GM04503 (cell line): ENCODE data around the gene CBFA2T3.

ENCODE experiments used
- DNase-seq: peaks from one replicate; pipeline ENCODE4 v3.0.0-alpha.2; 2012; ENCODE audit warnings: low read depth

CBFA2T3 gene

GRCh38 chr16:88839745-88840599 lies 137.0 kb downstream of the CBFA2T3 start:
- no peak for DNase-seq

- no peak for DNase-seq
Measured at GRCh38 chr16:88839026-88839529, 137.9 kb downstream of the CBFA2T3 start.

DNA sequence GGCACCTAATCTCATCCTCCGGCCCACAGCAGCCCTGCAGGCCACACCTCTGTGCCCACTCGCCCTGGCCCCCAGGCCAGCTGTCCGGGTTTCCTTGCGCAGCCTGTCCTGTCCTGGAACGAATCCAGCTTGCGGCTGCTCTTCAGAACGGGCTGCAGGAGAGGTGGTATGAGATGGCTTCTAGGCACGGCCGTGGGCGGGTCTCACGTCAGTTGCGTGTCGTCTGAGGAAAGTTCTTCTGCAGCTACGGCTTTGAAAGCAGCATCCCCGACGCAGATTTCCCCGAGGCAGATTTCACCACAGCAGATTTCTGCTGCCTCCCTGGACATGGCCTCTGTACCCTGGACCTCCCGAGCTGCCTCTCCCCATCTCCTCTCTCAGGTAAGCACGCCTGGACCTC lies 138.4 kb downstream of the CBFA2T3 start:
- no peak for DNase-seq

DNA sequence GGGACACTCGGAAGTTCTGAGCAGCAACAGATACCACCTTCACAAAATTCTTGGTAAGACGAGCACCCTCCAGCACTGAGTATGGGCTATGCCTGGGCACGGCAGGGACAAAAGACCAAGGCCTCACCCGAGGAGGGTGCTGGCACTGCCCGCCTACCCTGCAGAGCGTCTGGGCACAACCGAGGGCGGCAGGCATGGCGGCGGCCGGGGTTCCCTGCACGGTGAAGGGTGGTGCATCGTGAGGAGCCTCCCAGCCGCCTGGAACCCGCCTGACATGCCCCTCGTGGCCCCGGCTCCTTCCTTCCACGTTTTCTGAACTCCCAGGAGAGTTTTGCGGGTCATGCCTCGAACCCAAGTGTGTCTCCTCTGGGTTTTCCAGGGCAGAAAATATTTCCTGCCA lies 139.2 kb downstream of the CBFA2T3 start:
- no peak for DNase-seq

- DNase-seq = no peak
Measured at GRCh38 chr16:88836791-88837190, 140.2 kb downstream of the CBFA2T3 start.

DNA sequence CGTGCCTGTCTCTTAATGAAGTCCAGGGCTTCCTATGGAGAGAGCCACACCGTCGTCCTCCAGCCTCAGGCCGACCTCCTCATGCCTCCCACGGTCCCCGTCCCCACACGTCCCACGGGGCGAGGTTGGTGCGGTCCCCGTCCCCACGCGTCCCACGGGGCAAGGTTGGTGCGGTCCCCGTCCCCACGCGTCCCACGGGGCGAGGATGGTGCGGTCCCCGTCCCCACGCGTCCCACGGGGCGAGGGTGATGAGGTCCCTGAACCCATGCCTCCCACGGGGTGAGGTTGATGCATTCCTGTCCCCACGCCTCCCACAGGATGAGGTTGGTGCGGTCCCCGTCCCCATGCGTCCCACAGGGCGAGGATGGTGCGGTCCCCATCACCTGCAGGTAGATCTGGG lies 141.2 kb downstream of the CBFA2T3 start:
- no peak for DNase-seq

GRCh38 chr16:88835383-88835782 lies 141.6 kb downstream of the CBFA2T3 start:
- no peak for DNase-seq

DNA sequence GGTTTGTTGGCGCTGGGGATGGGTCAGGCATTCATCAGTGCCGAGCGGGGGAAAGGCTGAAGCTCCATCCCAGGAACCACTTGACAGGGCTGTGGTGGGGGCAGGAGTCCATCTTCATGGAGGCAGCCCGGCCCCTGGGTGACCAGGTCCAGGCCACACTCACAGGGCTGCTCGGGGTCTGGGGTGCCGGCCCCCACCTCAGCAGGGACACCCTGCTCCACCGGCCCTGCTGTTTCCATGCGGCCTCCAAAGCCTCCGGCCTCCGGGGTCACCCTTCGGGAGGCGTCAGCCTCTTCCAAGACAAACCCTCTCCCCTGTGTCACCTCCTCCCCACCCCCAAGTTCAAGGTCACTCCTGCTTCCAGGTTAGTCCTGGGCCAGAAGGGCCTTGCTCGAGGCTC lies 142.3 kb downstream of the CBFA2T3 start:
- DNase-seq = no peak

DNA sequence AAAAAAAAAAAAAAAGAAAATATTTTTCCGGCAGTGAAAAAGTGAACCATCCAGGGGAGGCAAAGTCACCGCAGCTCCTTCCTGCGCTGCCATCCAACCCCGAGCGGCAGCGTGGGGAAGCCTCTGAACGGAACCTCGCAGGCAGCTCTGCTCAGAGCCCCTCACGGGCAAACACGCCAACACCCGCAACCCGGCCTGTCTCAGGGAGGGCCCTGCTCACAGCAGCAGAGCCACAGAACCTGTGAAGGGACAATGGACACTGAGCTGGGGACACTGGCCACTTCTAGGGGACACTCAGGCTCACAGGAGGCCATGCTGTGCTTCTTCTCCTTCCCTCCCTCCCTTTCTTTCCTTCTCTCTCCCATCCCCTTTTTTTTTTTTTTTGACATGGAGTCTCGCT lies 143.9 kb downstream of the CBFA2T3 start:
- no peak for DNase-seq

- DNase-seq = no peak
Measured at GRCh38 chr16:88831838-88832237, 145.2 kb downstream of the CBFA2T3 start.

DNA sequence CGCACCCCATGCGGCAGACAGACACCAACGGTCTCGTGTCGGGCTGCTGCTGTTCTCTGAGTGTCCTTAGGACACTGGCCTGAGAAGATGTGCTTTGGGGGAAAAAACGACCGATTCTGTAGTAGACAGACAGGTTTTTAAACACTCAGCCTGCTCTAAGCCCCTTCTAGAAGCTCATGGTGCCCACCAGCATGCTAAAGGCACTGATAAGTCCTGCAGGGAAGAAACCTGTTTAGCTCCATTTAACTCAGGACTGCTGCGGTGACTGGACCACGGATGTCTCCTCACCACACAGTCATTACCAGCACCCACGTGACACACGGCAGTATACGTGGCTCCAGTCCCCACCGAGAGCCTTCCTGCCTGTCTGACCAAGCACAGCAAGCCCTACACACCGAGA lies 146.2 kb downstream of the CBFA2T3 start:
- no peak for DNase-seq

DNA sequence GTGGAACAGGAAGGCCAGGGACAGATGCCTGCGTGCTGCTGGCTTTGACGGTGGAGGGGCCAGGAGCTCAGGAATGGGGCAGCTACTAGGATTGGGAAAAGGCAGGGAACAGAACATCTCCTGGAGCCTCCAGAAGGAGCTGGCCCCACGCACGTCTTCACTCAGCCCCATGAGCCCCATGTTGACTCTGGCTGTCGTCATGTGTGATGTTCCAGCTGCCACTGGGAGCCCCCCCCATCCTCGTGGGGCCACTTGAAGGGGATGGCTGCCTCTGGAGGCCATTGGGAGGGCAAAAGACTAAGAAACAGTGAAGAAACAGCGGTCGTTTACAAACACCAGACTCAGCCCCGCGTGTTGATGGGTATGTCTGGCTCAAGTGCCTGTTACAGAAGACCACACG lies 146.7 kb downstream of the CBFA2T3 start:
- no peak for DNase-seq

GRCh38 chr16:88828711-88829110 lies 148.3 kb downstream of the CBFA2T3 start:
- no peak for DNase-seq

- no peak for DNase-seq
Measured at GRCh38 chr16:88827727-88828126, 149.3 kb downstream of the CBFA2T3 start.

DNA sequence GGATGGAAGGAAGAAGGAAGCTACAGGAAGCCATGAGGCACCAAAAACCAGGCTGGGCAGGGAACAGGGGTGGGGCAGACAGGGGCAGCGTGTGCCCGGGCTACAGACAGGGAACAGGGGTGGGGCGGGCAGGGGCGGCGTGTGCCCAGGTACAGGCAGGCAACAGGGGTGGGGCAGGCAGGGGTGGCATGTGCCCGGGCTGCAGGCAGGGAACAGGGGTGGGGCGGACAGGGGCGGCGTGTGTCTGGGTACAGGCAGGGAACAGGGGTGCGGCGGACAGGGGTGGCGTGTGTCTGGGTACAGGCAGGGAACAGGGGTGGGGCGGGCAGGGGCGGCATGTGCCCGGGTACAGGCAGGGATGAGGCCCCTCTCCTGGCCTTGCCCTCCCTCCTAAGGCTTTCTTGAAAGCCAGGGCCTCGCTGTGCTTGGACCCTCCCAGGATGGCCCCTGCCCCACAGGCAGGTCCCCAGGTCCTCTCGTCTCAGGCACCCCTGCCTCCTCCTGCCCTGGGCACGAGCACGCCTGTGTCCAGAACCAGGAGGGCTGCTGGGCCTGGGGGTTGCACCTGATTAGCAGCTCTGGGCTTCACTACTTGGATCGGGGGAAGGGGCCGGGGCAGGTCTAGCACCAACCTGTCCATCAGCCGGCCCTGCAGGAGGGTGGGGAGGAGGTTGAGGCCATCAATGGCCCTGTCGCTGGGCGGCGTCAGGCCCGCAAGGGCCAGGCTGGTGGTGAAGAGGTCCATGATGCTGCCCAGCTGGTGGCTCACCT lies 150.8 kb downstream of the CBFA2T3 start:
- DNase-seq = no peak

DNA sequence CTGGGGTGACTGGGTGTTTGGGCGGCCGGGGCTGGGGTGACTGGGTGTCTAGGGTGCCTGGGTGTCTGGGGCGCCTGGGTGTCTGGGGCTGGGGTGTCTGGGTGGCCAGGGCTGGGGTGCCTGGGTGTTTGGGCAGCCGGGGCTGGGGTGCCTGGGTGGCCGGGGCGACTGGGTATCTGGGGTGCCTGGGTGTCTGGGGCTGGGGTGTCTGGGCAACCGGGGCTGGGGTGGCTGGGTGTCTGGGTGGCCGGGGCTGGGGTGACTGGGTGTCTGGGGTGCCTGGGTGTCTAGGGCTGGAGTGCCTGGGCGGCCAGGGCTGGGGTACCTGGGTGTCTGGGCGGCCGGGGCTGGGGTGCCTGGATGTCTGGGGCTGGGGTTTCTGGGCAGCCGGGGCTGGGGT lies 151.9 kb downstream of the CBFA2T3 start:
- no peak for DNase-seq
